ENCODE data around the gene MCM3AP.

The MCM3AP gene

GRCh38 chr21:46273341-46273740 is 12.1 kb downstream of the MCM3AP start:
- DNase-seq (ENCODE audit: low spot score): no peak

GRCh38 chr21:46269466-46269865 is 15.9 kb downstream of the MCM3AP start:
- DNase-seq (ENCODE audit: low spot score): no peak

GRCh38 chr21:46268371-46268770 is 17.0 kb downstream of the MCM3AP start:
- DNase-seq (ENCODE audit: low spot score): no peak

- DNase-seq (ENCODE audit: low spot score): no peak
These were observed 18.5 kb downstream of the MCM3AP start for GRCh38 chr21:46266946-46267345.

GRCh38 chr21:46265736-46266525 is 19.5 kb downstream of the MCM3AP start:
- DNase-seq (ENCODE audit: low spot score): no peak

GRCh38 chr21:46264690-46265144 is 20.7 kb downstream of the MCM3AP start:
- no peak for DNase-seq (ENCODE audit: low spot score)

GRCh38 chr21:46264046-46264689 is 21.2 kb downstream of the MCM3AP start:
- DNase-seq (ENCODE audit: low spot score): no peak

GRCh38 chr21:46256501-46256994 is 28.9 kb downstream of the MCM3AP start:
- no peak for DNase-seq (ENCODE audit: low spot score)

- no peak for DNase-seq (ENCODE audit: low spot score)
These were observed 29.6 kb downstream of the MCM3AP start for GRCh38 chr21:46255758-46256337.

- DNase-seq (ENCODE audit: low spot score): no peak
These were observed 30.2 kb downstream of the MCM3AP start for GRCh38 chr21:46255166-46255565.

GRCh38 chr21:46254208-46254975 is 31.0 kb downstream of the MCM3AP start:
- DNase-seq (ENCODE audit: low spot score): no peak

- DNase-seq (ENCODE audit: low spot score): no peak
These were observed 31.7 kb downstream of the MCM3AP start for GRCh38 chr21:46253610-46254124.

- DNase-seq (ENCODE audit: low spot score): no peak
These were observed 32.6 kb downstream of the MCM3AP start for GRCh38 chr21:46252840-46253239.

- DNase-seq (ENCODE audit: low spot score): no peak
These were observed 35.2 kb downstream of the MCM3AP start for GRCh38 chr21:46250146-46250725.

- no peak for DNase-seq (ENCODE audit: low spot score)
These were observed 36.6 kb downstream of the MCM3AP start for GRCh38 chr21:46248827-46249226.

- DNase-seq (ENCODE audit: low spot score): no peak
These were observed 37.0 kb downstream of the MCM3AP start for GRCh38 chr21:46248422-46248782.

GRCh38 chr21:46247699-46248421 is 37.6 kb downstream of the MCM3AP start:
- DNase-seq (ENCODE audit: low spot score): no peak

GRCh38 chr21:46246345-46246744 is 39.1 kb downstream of the MCM3AP start:
- DNase-seq (ENCODE audit: low spot score): no peak

GRCh38 chr21:46245213-46245915 is 40.0 kb downstream of the MCM3AP start:
- DNase-seq (ENCODE audit: low spot score): no peak

GRCh38 chr21:46244602-46245001 is 40.8 kb downstream of the MCM3AP start:
- DNase-seq (ENCODE audit: low spot score): no peak

Measured in globus pallidus (tissue), 1 donor.